Measurements from ENCODE around the gene EVC2.

DNA sequence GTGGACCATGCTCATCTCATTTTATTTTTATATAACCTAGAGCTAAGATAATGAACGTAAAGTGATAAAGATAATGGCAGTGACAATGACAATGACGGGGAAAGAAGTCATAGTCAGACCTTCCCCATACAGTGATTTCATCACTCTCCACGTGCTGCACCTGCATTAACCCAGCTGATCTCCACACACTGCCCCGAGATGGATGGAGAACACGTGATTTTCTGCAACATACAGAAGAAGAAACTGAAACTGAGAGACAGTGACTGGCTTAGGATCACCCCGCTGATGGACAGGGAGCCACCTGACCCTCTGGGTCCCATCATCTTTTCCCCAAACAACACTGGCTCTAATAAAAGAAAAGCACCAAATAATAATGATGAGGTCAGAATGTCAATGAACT lies 22.0 kb downstream of the EVC2 start:
- TF ChIP-seq GABPA (IDR thresholded peaks at IDR 0.05; ENCODE audit: low read depth) (no peak), POLR2AphosphoS5 (IDR thresholded peaks at IDR 0.05; ENCODE audit: low read depth) (no peak)
- TF ChIP-seq, protein P1, sequence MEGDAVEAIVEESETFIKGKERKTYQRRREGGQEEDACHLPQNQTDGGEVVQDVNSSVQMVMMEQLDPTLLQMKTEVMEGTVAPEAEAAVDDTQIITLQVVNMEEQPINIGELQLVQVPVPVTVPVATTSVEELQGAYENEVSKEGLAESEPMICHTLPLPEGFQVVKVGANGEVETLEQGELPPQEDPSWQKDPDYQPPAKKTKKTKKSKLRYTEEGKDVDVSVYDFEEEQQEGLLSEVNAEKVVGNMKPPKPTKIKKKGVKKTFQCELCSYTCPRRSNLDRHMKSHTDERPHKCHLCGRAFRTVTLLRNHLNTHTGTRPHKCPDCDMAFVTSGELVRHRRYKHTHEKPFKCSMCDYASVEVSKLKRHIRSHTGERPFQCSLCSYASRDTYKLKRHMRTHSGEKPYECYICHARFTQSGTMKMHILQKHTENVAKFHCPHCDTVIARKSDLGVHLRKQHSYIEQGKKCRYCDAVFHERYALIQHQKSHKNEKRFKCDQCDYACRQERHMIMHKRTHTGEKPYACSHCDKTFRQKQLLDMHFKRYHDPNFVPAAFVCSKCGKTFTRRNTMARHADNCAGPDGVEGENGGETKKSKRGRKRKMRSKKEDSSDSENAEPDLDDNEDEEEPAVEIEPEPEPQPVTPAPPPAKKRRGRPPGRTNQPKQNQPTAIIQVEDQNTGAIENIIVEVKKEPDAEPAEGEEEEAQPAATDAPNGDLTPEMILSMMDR (IDR thresholded peaks at IDR 0.05; ENCODE audit: insufficient read depth, low read length) = no peak
- TF ChIP-seq, protein P2, sequence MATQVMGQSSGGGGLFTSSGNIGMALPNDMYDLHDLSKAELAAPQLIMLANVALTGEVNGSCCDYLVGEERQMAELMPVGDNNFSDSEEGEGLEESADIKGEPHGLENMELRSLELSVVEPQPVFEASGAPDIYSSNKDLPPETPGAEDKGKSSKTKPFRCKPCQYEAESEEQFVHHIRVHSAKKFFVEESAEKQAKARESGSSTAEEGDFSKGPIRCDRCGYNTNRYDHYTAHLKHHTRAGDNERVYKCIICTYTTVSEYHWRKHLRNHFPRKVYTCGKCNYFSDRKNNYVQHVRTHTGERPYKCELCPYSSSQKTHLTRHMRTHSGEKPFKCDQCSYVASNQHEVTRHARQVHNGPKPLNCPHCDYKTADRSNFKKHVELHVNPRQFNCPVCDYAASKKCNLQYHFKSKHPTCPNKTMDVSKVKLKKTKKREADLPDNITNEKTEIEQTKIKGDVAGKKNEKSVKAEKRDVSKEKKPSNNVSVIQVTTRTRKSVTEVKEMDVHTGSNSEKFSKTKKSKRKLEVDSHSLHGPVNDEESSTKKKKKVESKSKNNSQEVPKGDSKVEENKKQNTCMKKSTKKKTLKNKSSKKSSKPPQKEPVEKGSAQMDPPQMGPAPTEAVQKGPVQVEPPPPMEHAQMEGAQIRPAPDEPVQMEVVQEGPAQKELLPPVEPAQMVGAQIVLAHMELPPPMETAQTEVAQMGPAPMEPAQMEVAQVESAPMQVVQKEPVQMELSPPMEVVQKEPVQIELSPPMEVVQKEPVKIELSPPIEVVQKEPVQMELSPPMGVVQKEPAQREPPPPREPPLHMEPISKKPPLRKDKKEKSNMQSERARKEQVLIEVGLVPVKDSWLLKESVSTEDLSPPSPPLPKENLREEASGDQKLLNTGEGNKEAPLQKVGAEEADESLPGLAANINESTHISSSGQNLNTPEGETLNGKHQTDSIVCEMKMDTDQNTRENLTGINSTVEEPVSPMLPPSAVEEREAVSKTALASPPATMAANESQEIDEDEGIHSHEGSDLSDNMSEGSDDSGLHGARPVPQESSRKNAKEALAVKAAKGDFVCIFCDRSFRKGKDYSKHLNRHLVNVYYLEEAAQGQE (IDR thresholded peaks at IDR 0.05; ENCODE audit: insufficient replicate concordance, low read depth) = no peak

All from HL-60 (cell line).